LNCAP (cell line): ENCODE measurements around the gene DMD.

Experiments used
- TF ChIP-seq, protein P1 (sequence below): fragments of 450-650 bp; IDR thresholded peaks from 2 replicates; pipeline ENCODE4 v1.5.1; 2017; ENCODE audit warnings: mild to moderate bottlenecking

The DMD gene

DNA sequence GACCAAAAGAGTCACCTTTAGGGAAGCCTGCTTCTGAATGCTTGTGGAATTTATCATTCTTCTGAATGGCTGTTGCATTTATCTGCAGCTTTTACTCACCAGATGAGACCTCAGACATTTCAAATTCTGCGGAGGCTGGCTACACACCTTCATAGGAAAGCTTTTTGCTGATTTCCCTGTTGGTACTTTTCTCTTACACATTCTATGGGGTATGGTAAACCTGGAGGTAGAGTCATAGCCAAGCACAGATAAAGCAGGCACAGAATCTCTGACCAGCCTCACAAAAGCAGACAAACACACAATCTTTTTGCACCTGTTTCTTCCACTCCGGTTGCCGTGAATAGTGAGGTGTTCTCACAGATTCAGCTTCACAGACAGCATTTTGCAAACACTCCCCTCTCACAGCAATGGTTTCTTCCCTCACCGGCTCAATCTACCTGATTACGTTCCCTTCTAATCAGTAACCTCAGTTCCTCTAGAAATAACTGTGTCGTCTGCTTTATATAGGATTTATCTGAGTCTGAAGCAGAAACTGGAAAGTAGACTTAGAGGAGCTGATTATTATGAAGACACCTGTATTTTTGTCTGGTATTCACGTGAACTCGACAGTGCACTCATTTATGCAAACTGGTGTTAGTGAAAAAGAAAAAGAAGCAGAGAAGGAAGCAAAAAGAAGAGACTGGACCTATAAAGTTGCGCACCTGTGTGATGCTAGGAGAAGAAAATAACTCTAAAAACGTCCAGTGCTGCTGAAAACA lies 83.1 kb downstream of the DMD start:
- TF ChIP-seq, protein P1, sequence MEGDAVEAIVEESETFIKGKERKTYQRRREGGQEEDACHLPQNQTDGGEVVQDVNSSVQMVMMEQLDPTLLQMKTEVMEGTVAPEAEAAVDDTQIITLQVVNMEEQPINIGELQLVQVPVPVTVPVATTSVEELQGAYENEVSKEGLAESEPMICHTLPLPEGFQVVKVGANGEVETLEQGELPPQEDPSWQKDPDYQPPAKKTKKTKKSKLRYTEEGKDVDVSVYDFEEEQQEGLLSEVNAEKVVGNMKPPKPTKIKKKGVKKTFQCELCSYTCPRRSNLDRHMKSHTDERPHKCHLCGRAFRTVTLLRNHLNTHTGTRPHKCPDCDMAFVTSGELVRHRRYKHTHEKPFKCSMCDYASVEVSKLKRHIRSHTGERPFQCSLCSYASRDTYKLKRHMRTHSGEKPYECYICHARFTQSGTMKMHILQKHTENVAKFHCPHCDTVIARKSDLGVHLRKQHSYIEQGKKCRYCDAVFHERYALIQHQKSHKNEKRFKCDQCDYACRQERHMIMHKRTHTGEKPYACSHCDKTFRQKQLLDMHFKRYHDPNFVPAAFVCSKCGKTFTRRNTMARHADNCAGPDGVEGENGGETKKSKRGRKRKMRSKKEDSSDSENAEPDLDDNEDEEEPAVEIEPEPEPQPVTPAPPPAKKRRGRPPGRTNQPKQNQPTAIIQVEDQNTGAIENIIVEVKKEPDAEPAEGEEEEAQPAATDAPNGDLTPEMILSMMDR = no peak

DNA sequence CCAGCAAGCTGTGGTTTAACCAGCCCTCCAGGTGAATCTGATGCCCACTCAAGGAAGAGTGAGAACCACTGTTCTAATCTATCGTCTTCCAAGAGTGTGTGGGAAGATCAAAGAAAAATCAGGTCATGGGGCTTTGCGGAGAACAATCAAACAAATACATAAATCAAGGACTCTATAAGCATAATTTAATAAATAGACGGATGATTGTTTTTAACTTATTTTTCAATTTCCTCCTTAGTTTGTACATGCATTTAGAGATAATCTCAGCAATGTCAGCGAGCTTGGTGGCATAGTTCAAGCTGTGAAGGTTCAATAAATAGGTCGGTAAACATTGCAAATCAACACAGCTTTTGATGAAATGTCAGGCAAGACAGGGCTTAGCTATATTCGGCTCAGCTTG lies 84.9 kb downstream of the DMD start:
- TF ChIP-seq, protein P1 = no peak

DNA sequence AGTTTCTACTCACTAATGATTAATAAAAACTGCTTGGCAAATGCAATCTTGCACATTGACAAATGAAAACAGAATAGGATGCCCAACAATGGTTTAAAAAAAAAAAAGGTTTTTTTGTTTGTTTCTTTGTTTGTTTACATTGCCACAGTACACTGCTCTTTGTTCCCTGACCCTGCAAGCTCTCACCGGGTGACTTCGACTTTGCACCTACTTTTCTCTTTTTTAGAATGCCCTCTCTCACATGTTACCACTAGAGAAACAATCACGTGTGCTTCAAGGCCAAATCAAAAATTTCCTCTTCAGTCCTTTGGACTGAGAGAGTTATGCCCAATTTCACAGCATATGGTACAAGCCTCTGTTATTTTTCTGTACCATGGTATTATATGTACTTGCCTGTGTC lies 101.5 kb downstream of the DMD start:
- TF ChIP-seq, protein P1 = no peak

DNA sequence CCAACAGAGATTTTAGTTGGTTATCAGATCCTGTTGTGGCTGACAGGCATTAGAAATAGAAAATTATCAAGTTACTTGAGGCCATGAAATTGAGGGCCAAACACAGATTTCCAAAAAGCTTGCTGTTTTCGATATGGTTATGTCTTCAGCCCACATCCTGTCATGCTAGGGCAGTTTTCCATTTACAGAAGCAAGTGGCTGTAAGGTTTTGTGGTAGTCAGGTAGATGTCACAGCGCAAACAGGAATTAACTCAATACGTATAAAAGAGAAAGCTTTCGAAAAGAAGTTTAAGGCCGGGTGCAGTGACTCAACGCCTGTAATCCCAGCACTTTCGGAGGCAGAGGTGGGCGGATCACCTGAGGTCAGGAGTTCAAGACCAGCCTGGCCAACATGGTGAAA lies 104.6 kb downstream of the DMD start:
- TF ChIP-seq, protein P1 = no peak

DNA sequence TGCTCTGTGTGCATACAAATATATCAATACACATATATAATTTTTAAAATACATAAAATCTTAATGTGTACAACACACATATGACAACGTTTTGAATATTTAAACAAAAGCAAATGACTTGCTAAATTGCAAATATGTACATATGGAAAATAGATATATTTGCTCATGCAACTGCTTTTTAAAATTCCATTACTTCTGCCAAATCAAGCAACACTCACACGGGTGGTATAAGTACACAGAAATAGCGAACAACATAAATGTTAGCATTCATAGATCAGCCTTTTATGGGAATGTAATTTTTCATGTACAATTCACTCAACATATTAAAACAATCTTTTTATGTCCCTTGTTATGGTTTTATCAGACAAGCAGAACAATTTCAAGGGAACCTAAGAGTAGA lies 116.3 kb downstream of the DMD start:
- TF ChIP-seq, protein P1 = no peak

DNA sequence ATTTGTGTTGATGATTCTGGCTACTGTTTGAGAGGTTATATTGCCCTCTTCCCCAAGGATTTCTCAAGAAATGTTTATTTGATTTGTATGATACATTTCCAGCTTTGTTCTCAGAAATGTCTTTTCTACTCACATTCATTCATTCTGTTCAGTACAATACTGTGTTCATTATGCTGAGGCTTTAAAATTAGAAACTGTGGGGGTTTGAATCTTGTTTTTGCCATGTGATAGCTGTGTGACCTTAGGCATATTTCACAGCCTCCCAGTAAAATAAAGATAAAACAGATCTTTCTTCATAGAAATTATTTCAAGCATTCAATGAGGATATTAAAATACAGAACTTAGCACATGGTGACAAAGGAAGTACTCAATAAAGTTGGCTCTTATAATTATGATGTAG lies 123.9 kb downstream of the DMD start:
- TF ChIP-seq, protein P1 = no peak

DNA sequence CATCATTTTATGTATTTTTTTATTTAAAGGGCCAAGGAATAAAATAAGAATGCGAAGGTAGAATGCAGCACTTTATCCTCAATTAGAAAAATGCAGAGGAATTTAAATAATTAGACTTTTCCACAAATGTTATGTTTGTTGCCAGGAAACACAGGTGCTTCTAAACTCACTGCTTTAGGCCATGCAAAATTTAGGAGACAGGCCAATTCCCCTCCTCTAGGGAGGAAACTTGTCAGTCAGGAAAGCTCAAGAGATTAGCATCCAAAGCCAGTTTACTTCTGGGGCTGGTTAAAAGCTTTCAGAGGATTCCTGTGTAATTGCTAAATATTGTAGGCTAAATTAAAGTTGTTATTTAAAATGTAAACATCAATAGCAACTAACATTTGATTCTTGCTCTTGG lies 124.5 kb downstream of the DMD start:
- TF ChIP-seq, protein P1 = no peak

DNA sequence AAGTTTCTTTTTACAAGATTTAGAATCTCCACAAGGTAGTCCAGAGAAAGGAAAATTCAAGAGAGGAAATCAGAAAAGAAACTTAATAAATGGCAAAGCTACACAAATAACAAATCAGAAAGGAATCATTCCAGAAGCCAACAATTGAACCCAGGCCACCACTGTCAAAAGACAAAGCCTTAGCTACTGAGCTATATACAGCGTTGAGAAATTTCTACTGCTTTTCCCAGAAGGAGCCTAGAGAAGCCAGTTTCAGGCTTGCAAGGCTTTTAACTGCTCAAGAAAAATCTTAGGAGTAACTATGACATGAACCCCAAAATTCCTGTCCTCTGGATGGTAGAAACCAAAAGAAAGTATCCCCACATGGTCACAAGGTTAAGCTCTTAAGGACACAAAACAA lies 129.0 kb downstream of the DMD start:
- TF ChIP-seq, protein P1 = no peak
